HG03432 (cell line): Measurements from ENCODE around the gene HS3ST5.

Source experiments
- ATAC-seq: cut with Tn5 transposase; IDR thresholded peaks from one replicate; pipeline ENCODE4 v1.9.1; 2021; ENCODE audit warnings: mild to moderate bottlenecking, moderate library complexity; ENCODE audit not compliant: unreplicated experiment

Gene HS3ST5

GRCh38 chr6:114202389-114202788 is 140.4 kb downstream of the HS3ST5 start:
- no peak for ATAC-seq

DNA sequence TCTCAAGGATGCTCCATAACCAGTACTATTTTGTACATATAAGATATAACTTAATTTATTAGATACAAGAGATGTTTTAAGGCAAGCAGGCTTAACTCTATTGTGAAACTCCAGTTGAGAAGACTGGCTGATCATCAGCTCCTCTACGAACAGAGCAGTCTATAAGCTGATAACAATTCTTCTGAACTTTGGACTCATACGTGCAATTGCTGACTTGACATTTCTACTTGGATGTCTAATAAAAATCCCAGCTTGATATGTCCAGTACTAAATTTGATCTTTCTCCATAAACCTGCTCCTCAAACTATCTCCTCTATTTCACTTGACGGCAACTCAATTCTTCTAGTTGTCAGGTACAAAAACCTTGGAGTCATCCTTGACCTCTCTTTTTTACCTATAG is 141.9 kb downstream of the HS3ST5 start:
- no peak for ATAC-seq

GRCh38 chr6:114195631-114196403 is 147.0 kb downstream of the HS3ST5 start:
- ATAC-seq: no peak

DNA sequence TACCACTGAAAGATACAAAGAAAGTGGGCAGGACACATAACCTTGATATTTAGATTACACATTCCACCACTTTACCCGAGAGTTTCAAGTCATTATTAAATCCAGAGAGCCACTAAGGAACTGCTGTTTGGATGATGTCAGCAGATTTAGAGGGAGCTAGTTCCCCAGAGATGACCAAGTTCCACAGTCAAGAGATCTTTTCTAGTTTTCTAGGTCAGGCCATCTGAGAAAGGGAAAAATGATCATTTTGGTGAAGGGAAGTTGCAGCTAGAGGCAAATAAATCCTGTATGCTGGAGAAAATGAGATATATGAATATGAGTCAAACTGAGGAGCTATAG is 147.8 kb downstream of the HS3ST5 start:
- no peak for ATAC-seq

GRCh38 chr6:114194362-114195026 is 148.3 kb downstream of the HS3ST5 start:
- ATAC-seq: no peak

GRCh38 chr6:114187563-114187962 is 155.3 kb downstream of the HS3ST5 start:
- ATAC-seq: no peak

DNA sequence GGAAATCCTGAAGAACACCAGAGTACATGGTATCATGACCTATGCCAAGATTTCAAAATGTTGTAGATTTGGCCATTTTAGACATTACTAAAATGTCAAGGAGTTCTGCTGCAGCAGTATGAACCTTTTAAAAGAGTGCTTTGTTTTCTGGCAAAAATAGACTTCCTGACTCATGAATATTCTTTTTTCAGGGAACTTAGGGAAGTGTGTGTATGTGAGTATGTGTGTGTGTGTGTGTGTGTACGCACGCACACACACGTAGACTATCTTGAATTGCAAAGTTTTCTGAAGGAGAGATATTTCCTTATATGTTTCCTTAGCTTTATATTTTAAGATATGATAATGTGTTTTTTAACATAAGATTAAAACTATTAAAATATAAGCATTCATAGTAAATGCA is 161.2 kb downstream of the HS3ST5 start:
- ATAC-seq: no peak

DNA sequence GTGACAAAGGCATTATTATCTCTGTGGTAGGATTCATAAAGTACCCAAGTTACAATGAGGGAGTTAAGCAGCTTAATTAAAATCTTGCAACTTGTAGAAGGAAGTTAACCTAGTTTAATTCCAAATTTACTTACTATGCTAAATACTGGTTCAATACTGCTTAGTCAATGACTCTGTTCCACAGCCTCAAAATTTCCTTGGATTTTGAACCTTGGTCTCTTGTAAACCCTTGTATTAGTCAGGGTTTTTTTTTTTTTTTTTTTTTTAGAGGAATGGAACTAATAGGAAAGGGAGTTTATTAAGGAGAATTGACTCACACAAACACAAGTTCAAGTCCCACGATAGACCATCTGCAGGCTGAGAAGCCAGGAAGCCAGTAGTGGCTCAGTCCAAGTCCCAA is 163.4 kb downstream of the HS3ST5 start:
- no peak for ATAC-seq

DNA sequence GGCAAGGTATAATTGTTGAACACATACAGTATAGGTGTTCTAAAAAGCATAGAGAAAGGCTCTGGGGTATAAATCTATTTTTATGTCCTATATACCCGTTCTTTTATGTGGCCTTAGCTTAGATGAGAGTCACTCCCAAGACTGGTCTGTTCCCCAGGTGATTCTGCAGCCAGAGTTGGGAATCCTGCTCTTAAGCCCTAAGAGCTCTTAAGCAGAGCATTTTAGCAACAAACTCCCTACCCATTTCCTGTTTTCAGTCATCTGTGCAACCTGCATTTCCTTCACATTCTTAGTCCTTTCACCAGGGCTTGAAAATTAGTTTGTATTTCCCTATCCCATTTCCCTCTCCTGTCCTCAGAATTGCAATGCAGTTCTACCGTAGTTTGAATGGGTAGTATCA is 166.1 kb downstream of the HS3ST5 start:
- no peak for ATAC-seq

DNA sequence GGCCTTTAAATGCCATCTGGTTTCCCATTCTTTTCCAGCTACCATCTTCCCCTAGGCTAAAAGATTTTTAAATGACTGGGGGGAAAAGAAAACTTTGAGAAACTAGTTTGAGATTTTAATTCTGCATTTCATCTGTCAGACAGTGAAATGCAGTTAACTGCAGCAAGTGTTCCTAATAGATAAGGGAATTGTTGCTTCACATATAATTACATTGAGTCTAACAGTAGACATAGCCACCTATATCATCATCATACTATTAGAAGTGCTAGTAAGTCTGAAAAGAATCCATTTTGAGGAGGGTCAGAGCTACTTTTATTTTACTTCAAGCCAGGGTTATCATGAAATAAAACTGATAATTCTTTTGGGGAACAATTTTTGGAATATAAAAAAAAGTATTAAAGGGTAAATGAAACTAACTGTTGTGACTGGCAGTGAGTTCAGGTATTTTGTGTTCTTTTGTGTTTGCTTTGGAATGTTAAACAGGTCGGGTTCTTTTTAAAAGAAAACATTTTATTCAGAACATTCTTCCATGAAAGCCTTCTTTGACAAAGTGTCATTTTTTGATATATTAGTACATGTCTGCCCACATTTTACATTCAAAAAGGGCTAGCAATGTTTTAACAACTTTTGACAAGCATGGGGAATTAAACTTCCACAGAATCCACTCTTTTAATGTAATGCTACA is 170.1 kb downstream of the HS3ST5 start:
- no peak for ATAC-seq

GRCh38 chr6:114171473-114171872 is 171.3 kb downstream of the HS3ST5 start:
- ATAC-seq: no peak

GRCh38 chr6:114170958-114171387 is 171.8 kb downstream of the HS3ST5 start:
- ATAC-seq: no peak

GRCh38 chr6:114170372-114170771 is 172.5 kb downstream of the HS3ST5 start:
- no peak for ATAC-seq

DNA sequence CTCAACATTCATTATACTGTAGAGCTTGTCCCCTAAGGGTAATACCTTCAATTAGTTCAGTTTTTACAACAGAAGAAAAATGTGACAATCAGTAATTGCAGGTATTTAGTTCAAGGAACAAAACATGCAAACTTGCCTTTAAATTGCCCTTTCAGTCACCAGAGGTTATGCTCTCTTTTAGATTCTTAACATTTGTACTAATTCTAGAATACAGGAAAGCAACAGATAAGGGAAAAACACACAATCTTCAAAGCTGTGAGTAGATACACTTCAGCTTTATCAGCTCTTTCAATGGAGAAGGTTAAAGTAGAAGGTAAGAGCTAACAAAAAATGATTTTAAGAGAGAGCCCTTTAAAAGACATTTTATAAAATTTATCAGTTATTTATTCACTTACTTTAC is 173.1 kb downstream of the HS3ST5 start:
- no peak for ATAC-seq

GRCh38 chr6:114167583-114168576 is 174.9 kb downstream of the HS3ST5 start:
- no peak for ATAC-seq

DNA sequence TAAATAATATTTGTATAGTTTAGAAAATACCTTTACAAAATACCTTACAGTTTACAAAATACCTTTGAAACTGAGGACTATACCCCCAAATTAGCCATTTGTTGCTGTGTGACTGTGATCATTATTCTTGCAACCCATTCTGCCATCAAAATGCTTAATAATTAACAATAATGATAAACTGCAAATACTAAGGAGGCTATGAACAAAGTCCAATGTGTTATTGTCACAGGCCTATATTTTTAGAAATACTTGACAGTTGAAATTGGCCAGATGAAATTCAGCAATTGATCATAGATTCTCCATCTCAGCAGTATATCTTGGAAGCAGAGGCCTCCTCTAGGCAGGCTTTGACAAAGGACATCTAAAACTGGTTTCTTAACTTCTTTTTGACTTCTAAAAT is 178.6 kb downstream of the HS3ST5 start:
- no peak for ATAC-seq

- ATAC-seq: no peak
Observed at GRCh38 chr6:114162691-114163347, 180.0 kb downstream of the HS3ST5 start.

- no peak for ATAC-seq
Observed at GRCh38 chr6:114160881-114161280, 181.9 kb downstream of the HS3ST5 start.

- no peak for ATAC-seq
Observed at GRCh38 chr6:114159727-114160126, 183.1 kb downstream of the HS3ST5 start.
